Immature natural killer cell (primary cell): Measurements from ENCODE around the gene LRRC38. TPM values are rescaled to one million over a fixed set of nuclear protein-coding genes. Genes with fewer than 3 reads are reported as not detected.

Source experiments
- polyA plus RNA-seq, 3 donors: library from polyadenylated mRNA; unstranded; fragments of 300-500 nt; fragmentation: Illumina TruSeq; gene quantifications; one replicate each; pipeline ENCODE4 v1.2.3, GENCODE V29; 2021

Gene LRRC38
- polyA plus RNA-seq, 3 donors from 2014 or later = not detected

Other genes with a start within 250 kb of the LRRC38 start
- not detected for gene PRAMEF8, start 228.9 kb downstream of the LRRC38 start, polyA plus RNA-seq
- gene PRAMEF33, start 210.5 kb downstream of the LRRC38 start, polyA plus RNA-seq = not detected
- gene PRAMEF15, start 198.4 kb downstream of the LRRC38 start, polyA plus RNA-seq = not detected
- not detected for gene PRAMEF14, start 166.9 kb downstream of the LRRC38 start, polyA plus RNA-seq
- gene PRAMEF19, start 142.1 kb downstream of the LRRC38 start, polyA plus RNA-seq = not detected
- gene PRAMEF17, start 124.4 kb downstream of the LRRC38 start, polyA plus RNA-seq = not detected
- gene PRAMEF20, start 103.6 kb downstream of the LRRC38 start, polyA plus RNA-seq = not detected
- gene PDPN, start 69.8 kb upstream of the LRRC38 start, polyA plus RNA-seq = not detected
- 10 to 100 TPM in 2 of 3 donors, 1 to 10 TPM in 1; 9.6 to 34.1 (median 10.8) TPM for gene PRDM2, start 186.2 kb upstream of the LRRC38 start, polyA plus RNA-seq